Measurements from ENCODE around the gene SPATA2L. TPM values are rescaled to one million over a fixed set of nuclear protein-coding genes. Genes with fewer than 3 reads are reported as not detected.
A peak's percentile ranks its signal among the peaks of the same experiment; 100 is the strongest.

SPATA2L gene
- total and polyA plus RNA-seq, 2 of the 13 experiments (the other 11 are each of a cell fraction or from before 2014, with no cell fraction given) = 9.1 to 20.7 TPM

DNA sequence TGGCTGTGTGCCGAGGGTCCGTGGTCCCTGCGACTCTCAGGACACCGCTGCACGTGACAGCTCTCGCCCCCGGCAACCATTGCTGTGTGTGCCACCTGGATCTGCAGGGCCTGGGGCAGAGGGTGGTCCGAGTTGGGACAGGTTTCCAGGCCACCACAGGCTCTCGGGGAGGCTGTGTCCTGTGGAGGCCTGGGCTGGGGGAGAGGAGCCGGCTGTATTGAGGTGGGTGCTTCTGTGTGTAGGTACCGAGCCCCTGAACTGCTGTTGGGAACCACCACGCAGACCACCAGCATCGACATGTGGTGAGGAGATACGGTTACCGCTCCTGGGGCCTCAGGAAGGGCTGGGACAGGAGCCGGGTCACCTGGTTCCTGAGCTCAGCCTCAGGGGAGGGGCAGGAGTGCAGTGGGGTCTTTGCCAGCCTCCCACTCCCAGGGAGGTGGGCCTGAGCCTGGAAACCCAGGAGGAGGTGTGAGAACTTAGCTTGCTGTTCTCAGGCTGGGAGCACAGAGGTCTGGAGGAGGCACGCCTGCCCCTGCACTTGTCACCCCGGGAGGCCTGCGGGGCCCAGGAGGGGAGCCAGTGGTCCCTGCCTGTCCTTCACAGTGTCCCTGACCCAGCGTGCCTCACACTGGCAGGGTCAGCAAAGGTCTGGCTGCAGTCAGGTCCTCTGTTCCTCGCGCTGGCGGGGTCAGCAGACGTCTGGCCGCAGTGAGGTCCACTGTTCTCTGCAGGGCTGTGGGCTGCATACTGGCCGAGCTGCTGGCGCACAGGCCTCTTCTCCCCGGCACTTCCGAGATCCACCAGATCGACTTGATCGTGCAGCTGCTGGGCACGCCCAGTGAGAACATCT is 7.3 kb downstream of the SPATA2L start (continued):
- TF ChIP-seq ZFP82 (CRISPR knock-in tag; IDR thresholded peaks at IDR 0.05; ENCODE audit: borderline replicate concordance) = no peak
- TF ChIP-seq POGZ (CRISPR knock-in tag; IDR thresholded peaks at IDR 0.05) = no peak
- TF ChIP-seq ZNF3 (CRISPR knock-in tag; IDR thresholded peaks at IDR 0.05) = no peak
- TF ChIP-seq, protein P1, sequence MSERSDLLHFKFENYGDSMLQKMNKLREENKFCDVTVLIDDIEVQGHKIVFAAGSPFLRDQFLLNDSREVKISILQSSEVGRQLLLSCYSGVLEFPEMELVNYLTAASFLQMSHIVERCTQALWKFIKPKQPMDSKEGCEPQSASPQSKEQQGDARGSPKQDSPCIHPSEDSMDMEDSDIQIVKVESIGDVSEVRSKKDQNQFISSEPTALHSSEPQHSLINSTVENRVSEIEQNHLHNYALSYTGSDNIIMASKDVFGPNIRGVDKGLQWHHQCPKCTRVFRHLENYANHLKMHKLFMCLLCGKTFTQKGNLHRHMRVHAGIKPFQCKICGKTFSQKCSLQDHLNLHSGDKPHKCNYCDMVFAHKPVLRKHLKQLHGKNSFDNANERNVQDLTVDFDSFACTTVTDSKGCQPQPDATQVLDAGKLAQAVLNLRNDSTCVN (CRISPR knock-in tag; IDR thresholded peaks at IDR 0.05; ENCODE audit: borderline replicate concordance) = no peak; the same call in 1 of the 2 replicates
- no peak for TF ChIP-seq SALL1 (CRISPR knock-in tag; IDR thresholded peaks at IDR 0.05)
- no peak for TF ChIP-seq NBN (conservative IDR thresholded peaks at IDR 0.05)
- no peak for TF ChIP-seq U2AF2 (IDR thresholded peaks at IDR 0.05; ENCODE audit: low read depth, low read length)
- peak; percentile 65 for TF ChIP-seq NCOA2 (CRISPR knock-in tag; IDR thresholded peaks at IDR 0.05)
- no peak for TF ChIP-seq ZC3H4 (CRISPR knock-in tag; IDR thresholded peaks at IDR 0.05; ENCODE audit: borderline replicate concordance)
- TF ChIP-seq, protein P2, sequence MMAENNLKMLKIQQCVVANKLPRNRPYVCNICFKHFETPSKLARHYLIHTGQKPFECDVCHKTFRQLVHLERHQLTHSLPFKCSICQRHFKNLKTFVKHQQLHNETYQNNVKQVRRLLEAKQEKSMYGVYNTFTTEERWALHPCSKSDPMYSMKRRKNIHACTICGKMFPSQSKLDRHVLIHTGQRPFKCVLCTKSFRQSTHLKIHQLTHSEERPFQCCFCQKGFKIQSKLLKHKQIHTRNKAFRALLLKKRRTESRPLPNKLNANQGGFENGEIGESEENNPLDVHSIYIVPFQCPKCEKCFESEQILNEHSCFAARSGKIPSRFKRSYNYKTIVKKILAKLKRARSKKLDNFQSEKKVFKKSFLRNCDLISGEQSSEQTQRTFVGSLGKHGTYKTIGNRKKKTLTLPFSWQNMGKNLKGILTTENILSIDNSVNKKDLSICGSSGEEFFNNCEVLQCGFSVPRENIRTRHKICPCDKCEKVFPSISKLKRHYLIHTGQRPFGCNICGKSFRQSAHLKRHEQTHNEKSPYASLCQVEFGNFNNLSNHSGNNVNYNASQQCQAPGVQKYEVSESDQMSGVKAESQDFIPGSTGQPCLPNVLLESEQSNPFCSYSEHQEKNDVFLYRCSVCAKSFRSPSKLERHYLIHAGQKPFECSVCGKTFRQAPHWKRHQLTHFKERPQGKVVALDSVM (CRISPR knock-in tag; IDR thresholded peaks at IDR 0.05) = no peak
- TF ChIP-seq WIZ (CRISPR knock-in tag; IDR thresholded peaks at IDR 0.05) = no peak
- peak; percentile 52; the same call in 1 of the 2 replicates for TF ChIP-seq ZBTB3 (CRISPR knock-in tag; IDR thresholded peaks at IDR 0.05; ENCODE audit: borderline replicate concordance, low read depth)
- no peak; the same call in 1 of the 2 replicates for TF ChIP-seq ZBTB39 (CRISPR knock-in tag; IDR thresholded peaks at IDR 0.05)
- TF ChIP-seq SP140L (CRISPR knock-in tag; IDR thresholded peaks at IDR 0.05; ENCODE audit: borderline replicate concordance) = no peak
- TF ChIP-seq, protein P3, sequence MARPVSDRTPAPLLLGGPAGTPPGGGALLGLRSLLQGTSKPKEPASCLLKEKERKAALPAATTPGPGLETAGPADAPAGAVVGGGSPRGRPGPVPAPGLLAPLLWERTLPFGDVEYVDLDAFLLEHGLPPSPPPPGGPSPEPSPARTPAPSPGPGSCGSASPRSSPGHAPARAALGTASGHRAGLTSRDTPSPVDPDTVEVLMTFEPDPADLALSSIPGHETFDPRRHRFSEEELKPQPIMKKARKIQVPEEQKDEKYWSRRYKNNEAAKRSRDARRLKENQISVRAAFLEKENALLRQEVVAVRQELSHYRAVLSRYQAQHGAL (CRISPR knock-in tag; IDR thresholded peaks at IDR 0.05; ENCODE audit: not compliant biosample characterization) = no peak
- TF ChIP-seq HMGA1 (CRISPR knock-in tag; conservative IDR thresholded peaks at IDR 0.05) = no peak
- no peak for TF ChIP-seq ADNP (CRISPR knock-in tag; IDR thresholded peaks at IDR 0.05)
- TF ChIP-seq ZFP62 (CRISPR knock-in tag; IDR thresholded peaks at IDR 0.05) = no peak
- TF ChIP-seq ZNF468 (CRISPR knock-in tag; IDR thresholded peaks at IDR 0.05) = no peak
- TF ChIP-seq, protein P4, sequence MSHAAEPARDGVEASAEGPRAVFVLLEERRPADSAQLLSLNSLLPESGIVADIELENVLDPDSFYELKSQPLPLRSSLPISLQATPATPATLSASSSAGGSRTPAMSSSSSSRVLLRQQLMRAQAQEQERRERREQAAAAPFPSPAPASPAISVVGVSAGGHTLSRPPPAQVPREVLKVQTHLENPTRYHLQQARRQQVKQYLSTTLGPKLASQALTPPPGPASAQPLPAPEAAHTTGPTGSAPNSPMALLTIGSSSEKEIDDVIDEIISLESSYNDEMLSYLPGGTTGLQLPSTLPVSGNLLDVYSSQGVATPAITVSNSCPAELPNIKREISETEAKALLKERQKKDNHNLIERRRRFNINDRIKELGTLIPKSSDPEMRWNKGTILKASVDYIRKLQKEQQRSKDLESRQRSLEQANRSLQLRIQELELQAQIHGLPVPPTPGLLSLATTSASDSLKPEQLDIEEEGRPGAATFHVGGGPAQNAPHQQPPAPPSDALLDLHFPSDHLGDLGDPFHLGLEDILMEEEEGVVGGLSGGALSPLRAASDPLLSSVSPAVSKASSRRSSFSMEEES (CRISPR knock-in tag; IDR thresholded peaks at IDR 0.05) = no peak
- TF ChIP-seq ZFP90 (CRISPR knock-in tag; IDR thresholded peaks at IDR 0.05; ENCODE audit: borderline replicate concordance) = no peak
- TF ChIP-seq U2AF1 (optimal IDR thresholded peaks at IDR 0.05; ENCODE audit: low read depth, low read length) = no peak
